Testis (tissue), 3 donors: ENCODE data around the gene CARD10. TPM values are rescaled to one million over a fixed set of nuclear protein-coding genes. Genes with fewer than 3 reads are reported as not detected.

Experiments
- DNase-seq: peaks from one replicate; pipeline ENCODE4 v3.0.0-alpha.2; 2019
- H3K27ac ChIP-seq, 2 donors: fragments of 200-600 bp; sonication (generic); one replicate each; pipeline ENCODE4 v1.5.1; 2019
- H3K27me3 ChIP-seq: fragments of 200-600 bp; sonication (generic); one replicate; pipeline ENCODE4 v1.5.1; 2019
- H3K36me3 ChIP-seq: fragments of 200-600 bp; sonication (generic); one replicate; pipeline ENCODE4 v1.5.1; 2017; ENCODE audit warnings: low read depth; ENCODE audit errors: missing control alignments
- H3K4me1 ChIP-seq: fragments of 200-600 bp; sonication (generic); one replicate; pipeline ENCODE4 v1.5.1; 2019
- H3K4me3 ChIP-seq, 2 donors: fragments of 200-600 bp; sonication (generic); one replicate each; pipeline ENCODE4 v1.5.1; 2017 to 2019
- H3K9me3 ChIP-seq: fragments of 200-600 bp; sonication (generic); one replicate; pipeline ENCODE4 v1.5.1; 2017
- CTCF ChIP-seq, 3 experiments: fragments of 450-650 bp in 2 of 3; fragments of 200-600 bp in 1 of 3; sonication (generic) in 1 of 3; IDR thresholded peaks; one replicate each; pipeline ENCODE4 v1.5.1; 2016 to 2019; ENCODE audit warnings: antibody characterized with exemption in 3 of 3, mild to moderate bottlenecking in 2 of 3, moderate library complexity in 1 of 3
- POLR2A ChIP-seq: fragments of 450-650 bp; IDR thresholded peaks from one replicate; pipeline ENCODE4 v1.6.1; 2017; ENCODE audit warnings: antibody characterized with exemption, mild to moderate bottlenecking, moderate library complexity
- WGBS, 2 donors: methylation state at CpG; one replicate each; pipeline ENCODE4 v1.1.5; 2018; 5-methylcytosine and 5-hydroxymethylcytosine counted together
- intact Hi-C: fragments of 100-400 bp; cut with DNase I; formaldehyde crosslinking; loops from one replicate; pipeline ENCODE4 v1.15.1; 2023; ENCODE audit warnings: low total_unique reads
- polyA plus RNA-seq: library from polyadenylated mRNA; stranded (reverse); fragments of 350-450 nt; fragmentation: Illumina TruSeq; extraction: RNeasy Lipid Tissue Mini Kit (QIAGEN cat#74804); gene quantifications from one replicate; pipeline ENCODE4 v1.2.3, GENCODE V29; 2014; ENCODE audit warnings: low read depth, low replicate concordance; ENCODE audit not compliant: insufficient read depth
- total RNA-seq, 2 donors: library from RNA; depleted of rRNA; stranded (reverse); fragments of >200 nt; gene quantifications; one replicate each; pipeline ENCODE4 v1.2.3, GENCODE V29; 2016

CARD10 gene
- total and polyA plus RNA-seq, 3 donors from 2014 or later, result 42.6 to 113 (median 89.8) TPM

DNA sequence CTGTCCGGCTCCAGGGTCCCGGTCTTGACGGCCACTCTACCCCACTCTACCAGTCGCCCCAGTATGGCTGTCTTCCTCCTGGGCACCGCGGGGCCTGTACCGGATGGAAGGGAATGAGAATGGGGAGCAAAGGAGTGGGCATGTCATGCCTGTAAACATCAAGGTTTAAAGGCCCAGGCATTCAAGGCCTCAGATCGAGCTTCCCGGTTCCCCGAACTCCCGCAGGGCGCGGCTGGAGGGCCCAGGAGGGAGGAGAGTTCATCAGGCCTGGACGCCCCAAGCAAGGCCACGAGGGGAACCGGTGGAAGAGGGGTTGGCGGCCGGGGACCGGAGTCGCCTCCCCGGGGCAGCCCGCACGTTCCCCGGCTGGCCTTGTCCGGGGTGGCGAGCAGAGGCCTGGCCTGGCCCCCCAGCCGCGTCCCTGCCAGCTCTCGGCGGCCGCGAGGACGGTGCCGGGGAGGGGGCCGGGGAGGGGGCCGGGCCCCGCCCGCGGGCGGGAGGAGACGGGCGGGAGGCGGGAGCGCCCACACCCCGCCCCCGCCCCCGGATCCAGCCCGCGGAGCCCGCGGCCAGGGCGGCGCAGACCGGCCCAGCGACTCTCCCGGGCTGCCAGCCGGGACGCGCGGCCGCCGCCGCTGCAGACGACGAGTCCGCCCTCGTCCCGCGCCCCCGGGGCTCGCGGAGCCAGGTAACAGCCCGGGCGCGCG, 40.8 kb upstream of the CARD10 start, which contains the start of gene CDC42EP1:
Gene CDC42EP1, plus strand, starts transcription at position 580 of the 707 bp plus-strand sequence. CDS start 5,870 bp downstream, outside the sequence.
- TF ChIP-seq CTCF (IDR thresholded peaks at IDR 0.05), result no peak
- TF ChIP-seq POLR2A, result no peak
- H3K4me3 ChIP-seq, result peak within 1 kb of the TSS; percentile 80 to 87
- H3K27me3 ChIP-seq, result no peaks in the 10 kb centered on the region
- intact Hi-C loops, result no loop called here
- peak within 1 kb of the TSS; percentile 91 to 98 for H3K27ac ChIP-seq
- no peaks in the 10 kb centered on the region for H3K9me3 ChIP-seq
- WGBS, 2 donors, result 2 to 10% methylated on average over 7 to 38 of the region's 76 CpGs
- DNase-seq, result peak; percentile 60
- H3K36me3 ChIP-seq, result no peaks in the 10 kb centered on the region
- H3K4me1 ChIP-seq, result peaks cover 38% of the 10 kb centered on the region

- no peaks in the 10 kb centered on the region for H3K27me3 ChIP-seq
- WGBS, 2 donors, result 41 to 54% methylated on average over 6 of the region's 6 CpGs
- H3K9me3 ChIP-seq, result no peaks in the 10 kb centered on the region
- peak overlapping the region; percentile 91 to 98 for H3K27ac ChIP-seq
- peak overlapping the region; percentile 59 to 87 for H3K4me3 ChIP-seq
- intact Hi-C loops, result no loop called here
- no peak for DNase-seq
- no peaks in the 10 kb centered on the region for H3K36me3 ChIP-seq
- H3K4me1 ChIP-seq, result peaks cover 34% of the 10 kb centered on the region
- TF ChIP-seq POLR2A (no peak), CTCF (IDR thresholded peaks at IDR 0.05) (no peak)
These were observed 40.3 kb upstream of the CARD10 start for GRCh38 chr22:37559521-37559900.

DNA sequence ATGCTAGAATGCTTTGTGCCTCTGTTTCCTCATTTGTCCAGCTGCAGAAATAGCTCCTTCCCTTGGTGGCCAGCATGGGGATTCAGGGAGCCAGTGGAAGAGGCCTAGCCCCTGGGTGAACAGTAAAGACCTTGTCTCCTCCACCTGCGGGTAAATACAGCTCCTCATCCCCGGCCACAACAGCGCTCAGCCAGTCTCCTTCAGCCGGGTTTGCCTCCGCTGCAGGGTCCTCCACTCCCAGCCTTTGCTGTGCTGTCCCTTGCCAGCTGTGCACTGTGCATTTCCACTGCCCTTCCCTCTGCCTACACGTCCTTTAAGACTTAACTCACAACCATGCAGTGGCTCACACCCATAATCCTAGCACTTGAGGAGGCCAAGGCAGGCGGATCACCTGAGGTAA, 39.6 kb upstream of the CARD10 start:
- Histone ChIP-seq H3K9me3 (no peaks in the 10 kb centered on the region), H3K27ac (peak overlapping the region in 1 of 2 donors; percentile 98), H3K4me1 (peaks cover 27% of the 10 kb centered on the region), H3K36me3 (no peaks in the 10 kb centered on the region), H3K4me3 (no peak overlapping the region), H3K27me3 (no peaks in the 10 kb centered on the region)
- WGBS, 2 donors, result 72 to 87% methylated on average over 7 of the region's 7 CpGs
- intact Hi-C loops, result no loop called here
- TF ChIP-seq POLR2A (no peak), CTCF (IDR thresholded peaks at IDR 0.05) (no peak)
- DNase-seq, result no peak

DNA sequence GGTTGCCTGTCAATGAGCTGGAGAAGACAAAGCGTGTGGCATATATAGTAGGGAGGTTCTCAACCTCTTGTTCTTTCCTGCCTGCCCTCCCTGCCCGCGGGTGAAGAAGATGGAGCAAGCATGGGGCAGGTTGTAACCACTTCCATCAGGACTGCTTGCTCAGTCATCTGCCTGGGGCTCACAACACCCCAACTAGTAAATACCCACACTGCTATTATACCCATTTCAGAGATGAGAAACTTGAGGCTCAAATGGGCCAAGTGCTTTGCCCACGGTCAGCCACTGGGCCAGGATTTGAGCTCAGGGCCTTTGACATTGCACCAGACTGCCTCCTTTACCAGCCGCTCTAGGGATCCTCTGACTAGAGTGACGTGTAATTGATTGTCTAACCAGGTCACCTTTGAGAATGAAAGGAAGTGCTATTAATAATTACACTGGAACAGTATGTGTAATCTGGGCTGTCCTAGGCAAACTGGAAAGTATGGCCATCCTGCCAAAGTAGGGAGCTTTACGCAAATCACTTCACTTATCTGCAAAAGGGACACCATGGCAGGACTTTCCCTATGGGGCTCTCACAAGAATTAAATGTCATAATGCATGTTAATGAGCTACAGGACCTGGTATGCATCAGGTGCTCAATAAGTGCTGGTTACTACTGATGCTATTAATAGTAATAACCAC, 38.2 kb upstream of the CARD10 start:
- WGBS, 2 donors, result 88 to 90% methylated on average over 7 of the region's 7 CpGs
- no peak overlapping the region for H3K4me3 ChIP-seq
- no peak overlapping the region for H3K27ac ChIP-seq
- no peaks in the 10 kb centered on the region for H3K9me3 ChIP-seq
- no peak for DNase-seq
- intact Hi-C loops, result no loop called here
- H3K36me3 ChIP-seq, result no peaks in the 10 kb centered on the region
- no peaks in the 10 kb centered on the region for H3K27me3 ChIP-seq
- TF ChIP-seq CTCF (IDR thresholded peaks at IDR 0.05), result no peak
- TF ChIP-seq POLR2A, result no peak
- peaks cover 16% of the 10 kb centered on the region for H3K4me1 ChIP-seq
